SJSA1 (cell line): Measurements from ENCODE around the gene FHL3. TPM values are rescaled to one million over a fixed set of nuclear protein-coding genes. Genes with fewer than 3 reads are reported as not detected.
"Not testable (repeated sequence)": the region's sequence is repeated elsewhere in the genome, so short reads cannot be mapped to it uniquely, and the experiment has no call there.

Experiments used
- DNase-seq, 2 experiments: peaks; one replicate each; pipeline ENCODE4 v3.0.0-alpha.2; 2015 to 2020; ENCODE audit warnings: low spot score in 2 of 2, low read depth in 1 of 2
- H3K27ac ChIP-seq: fragments of 250-450 bp; sonication (Bioruptor Pico); 2 replicates; pipeline ENCODE4 v1.5.1; 2020; ENCODE audit warnings: mild to moderate bottlenecking, moderate library complexity
- H3K27me3 ChIP-seq: fragments of 250-450 bp; sonication (Bioruptor Pico); replicated peaks from 2 replicates; pipeline ENCODE4 v1.5.1; 2020; ENCODE audit warnings: mild to moderate bottlenecking, moderate library complexity
- H3K36me3 ChIP-seq: fragments of 250-450 bp; sonication (Bioruptor Pico); 2 replicates; pipeline ENCODE4 v1.5.1; 2020; ENCODE audit warnings: mild to moderate bottlenecking
- H3K4me1 ChIP-seq: fragments of 250-450 bp; sonication (Bioruptor Pico); replicated peaks from 2 replicates; pipeline ENCODE4 v1.6.1; 2021; ENCODE audit warnings: mild to moderate bottlenecking
- H3K4me3 ChIP-seq: fragments of 250-450 bp; sonication (Bioruptor Pico); 2 replicates; pipeline ENCODE4 v1.5.1; 2020; ENCODE audit warnings: mild to moderate bottlenecking
- H3K9me3 ChIP-seq: fragments of 250-450 bp; sonication (Bioruptor Pico); replicated peaks from 2 replicates; pipeline ENCODE4 v1.5.1; 2020; ENCODE audit warnings: mild to moderate bottlenecking
- total RNA-seq: library from RNA; depleted of rRNA; stranded (reverse); fragments of >200 nt; shearing (Covaris generic); gene quantifications from 2 replicates; pipeline ENCODE4 v1.2.3, GENCODE V29; 2014

The FHL3 gene
- total RNA-seq, 1 experiment from 2014 or later = 42.0 TPM

DNA sequence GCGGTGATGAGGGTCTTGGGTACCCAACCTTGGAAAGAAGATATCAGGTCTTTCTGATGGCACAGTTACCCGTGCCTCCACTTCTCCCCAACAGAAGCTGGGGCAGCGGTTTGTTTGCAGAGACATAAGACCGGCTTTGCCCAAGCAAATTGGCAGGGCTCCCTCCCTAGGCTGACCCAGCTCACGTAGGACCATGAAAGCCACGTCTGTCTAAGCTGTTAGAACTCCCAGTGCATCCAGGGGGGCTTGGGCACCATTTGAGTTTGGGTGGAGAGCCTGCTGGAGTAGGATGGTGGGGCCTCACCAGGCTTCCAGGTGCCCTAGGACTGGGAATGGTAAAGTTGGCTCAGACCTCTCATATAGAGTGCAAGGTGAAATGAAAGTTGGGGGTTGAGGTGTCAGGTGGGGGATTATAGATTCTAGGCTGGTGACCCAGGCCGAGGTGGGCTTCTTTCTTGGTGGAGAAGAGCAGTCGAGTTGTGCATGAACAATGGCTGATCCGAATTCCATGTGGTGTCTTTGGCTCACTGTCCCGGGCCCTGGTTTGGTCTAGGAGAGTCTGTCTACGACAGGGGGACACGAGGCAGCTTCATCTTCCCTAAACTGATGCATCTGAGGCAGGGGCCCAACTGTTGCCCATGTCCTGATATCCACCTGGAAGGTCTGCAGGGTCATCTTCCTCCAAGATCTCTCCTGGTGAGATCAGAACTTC lies 37.9 kb upstream of the FHL3 start:
- H3K36me3 ChIP-seq = no peaks in the 10 kb centered on the region
- peaks cover 5% of the 10 kb centered on the region; the same call in 1 of the 2 replicates for H3K9me3 ChIP-seq
- DNase-seq = no peak
- H3K4me1 ChIP-seq = peaks cover 29% of the 10 kb centered on the region
- peaks cover 53% of the 10 kb centered on the region for H3K27me3 ChIP-seq
- H3K27ac ChIP-seq = no peak overlapping the region
- H3K4me3 ChIP-seq = no peak overlapping the region

DNA sequence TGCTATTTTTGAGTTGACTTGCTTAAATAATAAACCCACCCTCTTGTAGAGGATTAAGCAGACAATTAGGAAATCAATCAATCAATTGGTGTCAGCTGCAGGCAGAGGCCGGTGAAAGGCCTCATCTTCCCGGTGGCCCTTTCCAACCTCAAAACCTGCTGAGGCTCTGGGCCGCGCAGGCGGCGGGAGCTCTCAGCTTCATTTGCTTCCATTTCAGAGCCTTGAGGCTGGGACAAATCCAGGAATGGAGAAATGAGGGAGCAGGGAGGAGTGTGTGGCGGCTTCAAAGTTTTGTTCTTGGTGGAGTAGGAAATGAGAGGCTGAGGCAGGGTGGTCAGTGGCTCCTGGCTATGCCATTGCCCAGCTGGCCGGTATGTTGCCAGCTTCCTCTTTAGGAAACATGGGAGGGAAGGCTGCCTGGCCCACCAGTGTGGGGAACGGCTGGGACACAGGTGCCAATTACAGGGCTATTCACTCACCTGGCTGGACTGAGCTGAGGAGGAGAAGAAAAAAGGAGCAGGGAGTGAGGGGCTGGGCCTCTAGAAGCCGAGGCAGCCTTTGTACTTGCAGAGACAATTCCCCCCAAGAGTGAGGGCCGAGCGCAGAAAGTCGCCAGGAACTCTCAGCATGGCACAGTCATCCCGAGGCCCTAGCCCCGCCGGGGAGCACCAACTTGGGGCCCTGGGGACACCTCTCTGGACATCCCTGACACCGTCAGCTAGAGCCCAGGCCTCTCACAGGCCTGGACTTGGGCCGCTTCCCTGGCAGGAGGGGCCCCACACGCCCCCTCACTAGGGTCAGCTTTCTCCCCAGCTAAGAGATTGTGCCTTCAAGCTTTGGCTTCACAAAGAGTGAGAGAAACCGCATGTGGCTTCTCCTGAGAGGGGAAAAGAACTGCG lies 36.9 kb upstream of the FHL3 start:
- peaks cover 43% of the 10 kb centered on the region for H3K27me3 ChIP-seq

GRCh38 chr1:38039331-38040088 lies 34.2 kb upstream of the FHL3 start:
- H3K9me3 ChIP-seq = no peaks in the 10 kb centered on the region
- H3K4me1 ChIP-seq = peaks cover 4% of the 10 kb centered on the region
- H3K4me3 ChIP-seq = no peak overlapping the region
- H3K36me3 ChIP-seq = no peaks in the 10 kb centered on the region
- peaks cover 28% of the 10 kb centered on the region for H3K27me3 ChIP-seq
- H3K27ac ChIP-seq = no peak overlapping the region
- DNase-seq = no peak

More for the DNA sequence above, 36.9 kb upstream of the FHL3 start:
- Histone ChIP-seq H3K4me3 (no peak overlapping the region), H3K27ac (no peak overlapping the region), H3K9me3 (peaks cover 5% of the 10 kb centered on the region; the same call in 1 of the 2 replicates), H3K4me1 (peaks cover 22% of the 10 kb centered on the region), H3K36me3 (no peaks in the 10 kb centered on the region)
- no peak for DNase-seq

GRCh38 chr1:38038861-38039260 lies 33.5 kb upstream of the FHL3 start:
- H3K4me1 ChIP-seq = peaks cover 4% of the 10 kb centered on the region

GRCh38 chr1:38037221-38037939 lies 32.1 kb upstream of the FHL3 start:
- Histone ChIP-seq H3K9me3 (no peaks in the 10 kb centered on the region), H3K36me3 (no peaks in the 10 kb centered on the region), H3K27ac (no peak overlapping the region), H3K27me3 (peaks cover 8% of the 10 kb centered on the region), H3K4me1 (peaks cover 4% of the 10 kb centered on the region), H3K4me3 (no peak overlapping the region)
- DNase-seq = no peak

More at GRCh38 chr1:38038861-38039260, 33.5 kb upstream of the FHL3 start:
- no peak for DNase-seq
- no peak overlapping the region for H3K4me3 ChIP-seq
- no peaks in the 10 kb centered on the region for H3K36me3 ChIP-seq
- peaks cover 21% of the 10 kb centered on the region for H3K27me3 ChIP-seq
- no peaks in the 10 kb centered on the region for H3K9me3 ChIP-seq
- no peak overlapping the region for H3K27ac ChIP-seq

DNA sequence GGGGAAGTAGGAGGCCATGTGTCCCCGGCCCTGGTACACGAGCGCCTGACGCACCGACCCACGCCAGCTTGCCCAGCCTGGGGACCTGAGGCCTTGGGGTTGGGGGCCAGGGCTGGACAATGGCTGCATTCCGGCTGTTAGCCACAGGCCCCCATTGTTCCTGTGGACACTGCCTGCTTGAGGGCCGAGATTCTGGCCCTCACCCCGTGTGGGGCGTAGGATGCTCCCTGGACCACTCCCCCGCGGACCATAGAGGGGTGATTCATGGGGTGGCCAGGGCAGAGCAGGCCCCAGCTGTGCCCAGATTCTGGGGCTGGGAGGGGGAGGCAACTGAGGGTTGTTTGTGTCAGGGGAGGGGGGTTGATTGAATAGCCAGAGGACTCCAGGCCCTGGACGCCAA lies 29.6 kb upstream of the FHL3 start:
- Histone ChIP-seq H3K9me3 (no peaks in the 10 kb centered on the region), H3K4me1 (peaks cover 13% of the 10 kb centered on the region), H3K27ac (no peak overlapping the region), H3K36me3 (no peaks in the 10 kb centered on the region), H3K27me3 (no peaks in the 10 kb centered on the region; the same call in 1 of the 2 replicates), H3K4me3 (no peak overlapping the region)
- no peak for DNase-seq

- not testable (repeated sequence) for DNase-seq, H3K4me3 ChIP-seq, H3K27ac ChIP-seq, H3K36me3 ChIP-seq, H3K9me3 ChIP-seq, H3K27me3 ChIP-seq
- peaks cover 16% of the 10 kb centered on the region for H3K4me1 ChIP-seq
Measured at GRCh38 chr1:38032992-38033391, 27.7 kb upstream of the FHL3 start.

DNA sequence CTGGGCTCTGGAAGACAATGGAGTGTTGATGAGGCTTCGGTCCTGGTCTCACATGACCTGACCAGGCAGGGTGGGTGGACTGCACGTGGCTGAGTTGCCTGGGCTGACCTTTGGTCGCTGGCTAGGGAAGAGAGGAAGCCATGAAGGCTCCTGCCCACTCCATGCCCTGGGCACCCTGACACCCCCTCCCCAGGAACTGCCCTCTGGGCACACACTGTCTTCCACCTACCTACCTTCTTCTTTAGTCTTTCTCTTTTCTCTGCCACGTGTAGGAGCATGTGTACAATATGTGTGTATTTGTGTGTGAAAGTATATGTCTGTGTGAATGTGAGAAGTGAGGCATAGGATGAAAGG lies 26.2 kb upstream of the FHL3 start:
- Histone ChIP-seq H3K27me3 (no peaks in the 10 kb centered on the region), H3K9me3 (no peaks in the 10 kb centered on the region), H3K36me3 (peaks cover 6% of the 10 kb centered on the region; the same call in 1 of the 2 replicates), H3K27ac (no peak overlapping the region), H3K4me3 (no peak overlapping the region), H3K4me1 (peaks cover 16% of the 10 kb centered on the region)
- DNase-seq = no peak

DNA sequence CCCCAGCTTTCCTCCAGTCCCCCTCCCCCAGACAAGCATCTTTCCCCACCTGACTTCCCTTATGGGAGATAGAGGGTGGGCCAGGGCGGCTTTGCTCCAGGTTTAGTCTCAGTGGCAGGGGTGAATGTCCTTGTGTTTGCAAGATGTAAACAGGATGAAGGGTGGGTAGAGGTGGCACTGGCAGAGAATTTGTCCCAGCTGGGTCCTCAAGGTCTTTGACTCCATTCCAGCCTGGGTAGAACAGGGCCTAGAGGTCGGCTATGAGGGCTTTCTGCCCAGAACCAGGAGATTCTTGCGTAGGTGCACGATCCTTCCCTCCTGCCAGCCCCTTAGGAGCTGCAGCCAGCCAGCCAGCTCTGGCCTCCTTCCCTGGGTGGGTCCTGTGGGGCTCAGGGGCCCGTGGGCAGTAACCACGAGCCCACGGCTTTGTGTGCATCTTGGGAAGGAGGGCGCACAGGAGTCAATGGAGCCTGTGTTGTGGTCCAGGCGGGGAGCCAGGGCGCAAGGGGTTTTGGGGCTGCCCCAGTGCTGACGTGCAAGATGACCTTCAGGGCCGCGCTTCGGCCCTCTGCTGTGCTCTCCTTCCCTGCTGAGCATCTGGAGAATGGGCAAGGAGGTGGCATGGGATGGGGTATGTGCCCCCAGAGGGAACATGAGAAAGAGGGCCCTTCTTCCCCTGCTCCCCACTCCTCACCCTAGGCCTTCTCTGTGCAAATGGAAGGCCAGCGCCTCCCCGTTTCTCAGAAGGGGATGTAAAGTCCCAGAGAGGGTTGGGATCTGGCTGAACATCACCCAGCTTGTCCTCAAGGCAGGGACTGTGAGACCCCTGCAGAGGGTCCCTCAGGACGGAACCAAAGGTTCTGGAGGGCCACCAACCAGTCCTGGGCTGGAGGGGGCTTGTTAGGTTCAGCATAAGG lies 25.5 kb upstream of the FHL3 start:
- H3K9me3 ChIP-seq = no peaks in the 10 kb centered on the region
- no peak overlapping the region for H3K4me3 ChIP-seq
- peaks cover 12% of the 10 kb centered on the region for H3K36me3 ChIP-seq
- no peak overlapping the region for H3K27ac ChIP-seq
- no peaks in the 10 kb centered on the region for H3K27me3 ChIP-seq
- no peak for DNase-seq
- peaks cover 16% of the 10 kb centered on the region for H3K4me1 ChIP-seq

DNA sequence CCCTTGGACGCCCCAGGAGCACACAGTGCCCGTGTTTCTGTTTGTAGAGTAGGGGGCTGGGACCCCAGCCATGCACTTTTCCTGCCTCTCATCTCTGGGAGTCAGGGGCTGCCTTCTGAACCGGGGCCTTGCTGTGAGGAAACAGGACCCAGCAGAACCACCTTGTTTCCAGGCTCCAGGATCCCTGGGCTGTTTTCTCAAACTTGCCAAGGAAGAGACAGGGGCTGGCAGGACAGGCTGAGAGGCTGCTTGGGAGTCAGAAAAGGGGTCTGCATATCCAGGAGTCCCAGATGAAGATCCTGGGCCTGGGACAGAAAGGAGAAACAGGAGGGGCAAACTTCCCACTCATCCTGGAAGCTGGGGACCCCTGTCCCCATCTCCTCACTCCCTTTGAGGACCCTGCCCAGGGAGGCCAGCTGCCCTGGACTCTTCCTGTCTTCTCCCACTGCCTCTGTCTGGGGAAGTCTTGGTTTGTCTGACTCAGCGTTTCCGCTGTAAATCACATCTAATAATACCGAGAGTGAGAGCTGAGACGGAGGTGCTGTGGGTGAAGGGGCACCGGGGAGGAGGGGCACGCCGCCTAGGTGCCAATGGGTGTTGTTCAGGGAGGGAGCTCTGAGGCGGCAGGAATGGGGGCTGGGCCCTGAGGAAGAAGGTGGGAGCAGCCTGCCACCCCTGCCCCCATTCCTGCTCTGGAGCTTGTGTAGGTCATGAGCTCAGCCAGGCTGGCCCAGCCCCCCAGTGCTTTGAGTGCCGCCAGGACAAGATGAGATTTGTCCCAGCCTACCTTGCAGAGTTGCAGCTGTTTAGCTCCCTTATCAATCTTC lies 24.6 kb upstream of the FHL3 start:
- Histone ChIP-seq H3K9me3 (no peaks in the 10 kb centered on the region), H3K36me3 (peaks cover 21% of the 10 kb centered on the region), H3K4me1 (peaks cover 16% of the 10 kb centered on the region), H3K27me3 (no peaks in the 10 kb centered on the region), H3K27ac (0 out of 2 replicates have a peak overlapping the region, but pooled peaks have one; percentile 2), H3K4me3 (no peak overlapping the region)
- peak in 1 of 2 experiments; percentile 64 for DNase-seq

DNA sequence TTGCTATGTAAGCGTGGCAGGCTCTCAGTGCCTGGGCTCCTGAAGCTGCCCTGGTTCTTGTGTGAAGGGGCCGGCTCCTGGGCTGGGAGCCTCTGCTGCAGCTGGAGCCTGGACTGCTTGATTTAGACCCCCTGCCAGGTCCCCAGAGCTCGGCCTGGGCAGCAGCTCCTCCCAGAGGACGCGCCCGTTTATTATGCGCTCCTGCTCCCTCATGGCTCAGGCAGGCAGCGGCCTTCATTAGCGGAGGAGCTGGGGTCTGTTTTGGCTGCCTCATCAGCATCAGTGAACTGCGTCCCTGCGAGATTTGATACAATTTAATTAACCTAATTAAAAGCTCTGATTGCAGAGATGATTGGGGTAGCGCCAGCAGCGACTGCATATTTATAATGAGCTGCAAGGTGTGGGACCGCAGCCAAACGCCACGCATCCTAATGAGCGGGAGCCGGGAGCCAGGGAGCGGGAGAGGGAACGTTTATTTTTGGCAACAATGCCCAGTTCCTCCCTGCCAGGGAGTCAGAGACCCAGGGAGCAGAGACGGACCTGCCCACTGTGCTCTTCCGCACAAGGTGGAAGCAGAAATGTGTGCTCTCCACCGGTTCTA lies 23.9 kb upstream of the FHL3 start:
- H3K4me3 ChIP-seq = no peak overlapping the region
- peaks cover 29% of the 10 kb centered on the region for H3K36me3 ChIP-seq
- no peaks in the 10 kb centered on the region for H3K9me3 ChIP-seq
- DNase-seq = no peak
- H3K27ac ChIP-seq = no peak overlapping the region
- peaks cover 16% of the 10 kb centered on the region for H3K4me1 ChIP-seq
- H3K27me3 ChIP-seq = no peaks in the 10 kb centered on the region
